ENCODE measurements around the gene ZBED1. TPM values are rescaled to one million over a fixed set of nuclear protein-coding genes. Genes with fewer than 3 reads are reported as not detected.

Gene ZBED1
- polyA plus RNA-seq, 1 donor from 2014 or later = 43.2 TPM

DNA sequence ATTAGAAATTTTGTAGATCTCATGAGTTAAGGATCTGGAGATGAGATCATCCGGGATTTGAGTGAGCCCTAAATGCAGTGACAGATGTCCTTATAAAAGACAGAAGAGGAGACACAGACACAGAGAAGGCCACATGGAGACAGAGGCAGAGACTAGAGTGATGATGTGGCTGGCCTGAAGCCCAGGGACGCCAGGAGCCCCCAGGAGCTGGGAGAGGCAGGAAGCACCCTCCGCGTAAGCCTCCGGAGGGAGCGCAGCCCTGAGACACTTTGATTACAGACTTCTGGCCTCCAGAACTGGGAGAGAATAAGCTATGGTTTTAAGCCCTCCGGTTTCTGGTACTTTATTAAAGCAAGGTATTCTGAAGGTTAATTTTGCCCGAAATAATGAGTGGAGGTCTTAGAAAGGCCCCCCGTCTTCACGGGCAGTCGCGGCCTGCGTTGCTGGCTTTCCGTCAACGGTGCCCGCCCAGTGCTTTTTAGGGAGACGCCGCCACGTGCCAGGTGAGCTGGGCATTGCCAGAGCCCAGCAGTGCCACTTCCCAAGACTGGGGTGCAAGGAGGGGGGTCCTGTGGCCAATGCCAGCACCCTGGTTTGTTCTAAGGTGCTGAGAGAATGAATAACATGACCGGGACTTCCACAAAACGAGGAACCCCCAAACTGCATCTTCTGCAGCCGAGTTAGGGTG is 8.1 kb downstream of the ZBED1 start:
- peaks cover 14% of the 10 kb centered on the region for H3K9me3 ChIP-seq (ENCODE audit: low read length)
- H3F3A ChIP-seq (ENCODE audit: insufficient read depth, low read length, poor library complexity, severe bottlenecking) = no peaks in the 10 kb centered on the region
- peaks cover 19% of the 10 kb centered on the region for H3K36me3 ChIP-seq (ENCODE audit: insufficient read depth, low read length)
- no peak overlapping the region for H3K4me2 ChIP-seq (ENCODE audit: low read length)
- peaks cover 44% of the 10 kb centered on the region for H3K79me2 ChIP-seq (replicated peaks; ENCODE audit: insufficient read depth, low read length)
- no peak overlapping the region for H3K9ac ChIP-seq (ENCODE audit: low read length)
- TF ChIP-seq POLR2AphosphoS5 (IDR thresholded peaks at IDR 0.05) = no peak
- TF ChIP-seq, protein P1, sequence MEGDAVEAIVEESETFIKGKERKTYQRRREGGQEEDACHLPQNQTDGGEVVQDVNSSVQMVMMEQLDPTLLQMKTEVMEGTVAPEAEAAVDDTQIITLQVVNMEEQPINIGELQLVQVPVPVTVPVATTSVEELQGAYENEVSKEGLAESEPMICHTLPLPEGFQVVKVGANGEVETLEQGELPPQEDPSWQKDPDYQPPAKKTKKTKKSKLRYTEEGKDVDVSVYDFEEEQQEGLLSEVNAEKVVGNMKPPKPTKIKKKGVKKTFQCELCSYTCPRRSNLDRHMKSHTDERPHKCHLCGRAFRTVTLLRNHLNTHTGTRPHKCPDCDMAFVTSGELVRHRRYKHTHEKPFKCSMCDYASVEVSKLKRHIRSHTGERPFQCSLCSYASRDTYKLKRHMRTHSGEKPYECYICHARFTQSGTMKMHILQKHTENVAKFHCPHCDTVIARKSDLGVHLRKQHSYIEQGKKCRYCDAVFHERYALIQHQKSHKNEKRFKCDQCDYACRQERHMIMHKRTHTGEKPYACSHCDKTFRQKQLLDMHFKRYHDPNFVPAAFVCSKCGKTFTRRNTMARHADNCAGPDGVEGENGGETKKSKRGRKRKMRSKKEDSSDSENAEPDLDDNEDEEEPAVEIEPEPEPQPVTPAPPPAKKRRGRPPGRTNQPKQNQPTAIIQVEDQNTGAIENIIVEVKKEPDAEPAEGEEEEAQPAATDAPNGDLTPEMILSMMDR (IDR thresholded peaks at IDR 0.05; ENCODE audit: poor library complexity, severe bottlenecking) = no peak
- no peak for TF ChIP-seq RAD21 (conservative IDR thresholded peaks at IDR 0.05)
- no peak for TF ChIP-seq MXI1 (conservative IDR thresholded peaks at IDR 0.05; ENCODE audit: poor library complexity, severe bottlenecking)
- no peak for TF ChIP-seq SMC3 (conservative IDR thresholded peaks at IDR 0.05; ENCODE audit: poor library complexity)
- no peak for TF ChIP-seq EZH2 (IDR thresholded peaks at IDR 0.05; ENCODE audit: borderline replicate concordance, insufficient read depth, low read length, poor library complexity, severe bottlenecking)
- no peak for TF ChIP-seq TAF1 (IDR thresholded peaks at IDR 0.05; ENCODE audit: low read depth)
- TF ChIP-seq, protein P2, sequence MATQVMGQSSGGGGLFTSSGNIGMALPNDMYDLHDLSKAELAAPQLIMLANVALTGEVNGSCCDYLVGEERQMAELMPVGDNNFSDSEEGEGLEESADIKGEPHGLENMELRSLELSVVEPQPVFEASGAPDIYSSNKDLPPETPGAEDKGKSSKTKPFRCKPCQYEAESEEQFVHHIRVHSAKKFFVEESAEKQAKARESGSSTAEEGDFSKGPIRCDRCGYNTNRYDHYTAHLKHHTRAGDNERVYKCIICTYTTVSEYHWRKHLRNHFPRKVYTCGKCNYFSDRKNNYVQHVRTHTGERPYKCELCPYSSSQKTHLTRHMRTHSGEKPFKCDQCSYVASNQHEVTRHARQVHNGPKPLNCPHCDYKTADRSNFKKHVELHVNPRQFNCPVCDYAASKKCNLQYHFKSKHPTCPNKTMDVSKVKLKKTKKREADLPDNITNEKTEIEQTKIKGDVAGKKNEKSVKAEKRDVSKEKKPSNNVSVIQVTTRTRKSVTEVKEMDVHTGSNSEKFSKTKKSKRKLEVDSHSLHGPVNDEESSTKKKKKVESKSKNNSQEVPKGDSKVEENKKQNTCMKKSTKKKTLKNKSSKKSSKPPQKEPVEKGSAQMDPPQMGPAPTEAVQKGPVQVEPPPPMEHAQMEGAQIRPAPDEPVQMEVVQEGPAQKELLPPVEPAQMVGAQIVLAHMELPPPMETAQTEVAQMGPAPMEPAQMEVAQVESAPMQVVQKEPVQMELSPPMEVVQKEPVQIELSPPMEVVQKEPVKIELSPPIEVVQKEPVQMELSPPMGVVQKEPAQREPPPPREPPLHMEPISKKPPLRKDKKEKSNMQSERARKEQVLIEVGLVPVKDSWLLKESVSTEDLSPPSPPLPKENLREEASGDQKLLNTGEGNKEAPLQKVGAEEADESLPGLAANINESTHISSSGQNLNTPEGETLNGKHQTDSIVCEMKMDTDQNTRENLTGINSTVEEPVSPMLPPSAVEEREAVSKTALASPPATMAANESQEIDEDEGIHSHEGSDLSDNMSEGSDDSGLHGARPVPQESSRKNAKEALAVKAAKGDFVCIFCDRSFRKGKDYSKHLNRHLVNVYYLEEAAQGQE (IDR thresholded peaks at IDR 0.05; ENCODE audit: borderline replicate concordance) = no peak
- TF ChIP-seq EP300 (conservative IDR thresholded peaks at IDR 0.05; ENCODE audit: poor library complexity, severe bottlenecking) = no peak
- no peak overlapping the region for H3K4me3 ChIP-seq (ENCODE audit: low read length)
- H3K27ac ChIP-seq (ENCODE audit: low read length) = no peak overlapping the region
- H3K9me2 ChIP-seq (ENCODE audit: insufficient read depth, low read length) = no peaks in the 10 kb centered on the region
- no peaks in the 10 kb centered on the region for H4K20me1 ChIP-seq (ENCODE audit: insufficient read depth)
- no peak overlapping the region for H2AFZ ChIP-seq (ENCODE audit: low read depth, low read length)
- no peaks in the 10 kb centered on the region for H3K27me3 ChIP-seq (ENCODE audit: insufficient read depth, low read depth, low read length)

DNA sequence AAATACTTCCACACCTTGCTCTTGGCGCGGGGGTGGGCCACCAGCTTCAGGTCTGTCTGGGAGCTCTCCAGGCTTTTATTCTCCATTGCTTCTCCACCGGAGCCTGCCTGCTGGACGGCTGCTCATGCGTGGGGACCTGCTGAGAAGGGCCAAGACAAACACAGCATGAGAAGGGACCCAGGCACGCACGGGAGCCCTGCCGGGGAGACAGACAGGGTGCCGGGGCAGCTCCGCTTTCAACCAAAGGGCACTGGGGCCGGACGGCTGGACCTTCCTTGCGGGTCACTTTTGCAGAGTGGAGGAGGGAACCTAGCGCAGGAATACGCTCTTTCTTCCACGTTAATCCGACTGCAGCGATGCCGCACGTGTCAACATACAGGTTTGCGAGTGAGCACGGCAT is 10.1 kb downstream of the ZBED1 start:
- TF ChIP-seq EZH2 (IDR thresholded peaks at IDR 0.05; ENCODE audit: borderline replicate concordance, insufficient read depth, low read length, poor library complexity, severe bottlenecking) (no peak), EP300 (conservative IDR thresholded peaks at IDR 0.05; ENCODE audit: poor library complexity, severe bottlenecking) (no peak), SMC3 (conservative IDR thresholded peaks at IDR 0.05; ENCODE audit: poor library complexity) (no peak), RAD21 (conservative IDR thresholded peaks at IDR 0.05) (no peak)
- Histone ChIP-seq H3K4me2 (ENCODE audit: low read length) (no peak overlapping the region), H3K36me3 (ENCODE audit: insufficient read depth, low read length) (peaks cover 24% of the 10 kb centered on the region), H2AFZ (ENCODE audit: low read depth, low read length) (no peak overlapping the region), H3K4me3 (ENCODE audit: low read length) (no peak overlapping the region), H4K20me1 (ENCODE audit: insufficient read depth) (no peaks in the 10 kb centered on the region), H3K9me3 (ENCODE audit: low read length) (peaks cover 14% of the 10 kb centered on the region), H3K79me2 (replicated peaks; ENCODE audit: insufficient read depth, low read length) (peaks cover 27% of the 10 kb centered on the region), H3K27me3 (ENCODE audit: insufficient read depth, low read depth, low read length) (no peaks in the 10 kb centered on the region), H3F3A (ENCODE audit: insufficient read depth, low read length, poor library complexity, severe bottlenecking) (no peaks in the 10 kb centered on the region), H3K9ac (ENCODE audit: low read length) (no peak overlapping the region), H3K27ac (ENCODE audit: low read length) (no peak overlapping the region), H3K9me2 (ENCODE audit: insufficient read depth, low read length) (no peaks in the 10 kb centered on the region)

Measured in neural cell (in vitro differentiated cells).